HG03045 (cell line): ENCODE data around the gene FLVCR1.
"Not testable (repeated sequence)": the region's sequence is repeated elsewhere in the genome, so short reads cannot be mapped to it uniquely, and the experiment has no call there.

Experiments
- ATAC-seq: cut with Tn5 transposase; IDR thresholded peaks from one replicate; pipeline ENCODE4 v1.9.1; 2021; ENCODE audit warnings: mild to moderate bottlenecking, moderate library complexity; ENCODE audit not compliant: unreplicated experiment

The FLVCR1 gene

DNA sequence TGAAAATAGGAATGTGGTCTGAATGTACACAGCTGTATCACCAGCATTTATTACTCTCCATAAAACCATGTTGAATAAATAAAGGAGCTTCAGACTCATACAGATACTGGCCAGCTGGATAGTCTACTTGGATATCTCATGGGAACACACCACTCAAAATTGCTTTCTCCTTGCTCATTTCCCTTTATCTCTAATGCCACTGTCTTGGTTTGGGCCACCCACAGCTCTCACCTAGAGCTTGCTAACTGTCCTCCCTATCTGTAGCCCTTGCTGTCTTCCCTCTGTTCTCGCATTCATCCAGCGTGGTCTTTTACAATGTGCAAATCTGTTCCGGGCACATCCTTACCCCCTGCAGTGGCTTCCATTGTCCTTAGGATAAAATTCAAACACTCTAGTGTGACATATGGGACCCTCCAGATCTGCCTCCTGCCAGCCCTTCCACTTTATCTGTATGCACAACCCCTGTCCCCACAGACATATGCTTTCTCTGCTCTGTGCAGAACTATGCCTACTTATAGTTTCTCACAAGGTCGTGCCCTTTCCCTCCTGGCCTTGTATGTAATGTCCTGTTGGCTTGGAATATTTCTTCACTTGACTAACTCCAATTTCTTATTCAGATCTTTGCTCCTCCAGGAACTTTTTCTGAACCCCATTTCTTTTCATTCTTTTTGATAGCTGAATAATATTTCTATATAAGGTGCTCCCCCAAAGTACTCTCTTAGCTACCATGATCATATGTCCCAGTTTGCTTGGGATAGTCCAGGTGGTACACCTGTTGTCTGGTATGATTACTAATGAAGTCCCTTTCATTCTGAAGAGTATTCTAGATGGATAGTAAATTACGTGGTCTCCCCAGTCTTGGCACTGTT lies 2.9 kb downstream of the FLVCR1 start:
- no peak for ATAC-seq

DNA sequence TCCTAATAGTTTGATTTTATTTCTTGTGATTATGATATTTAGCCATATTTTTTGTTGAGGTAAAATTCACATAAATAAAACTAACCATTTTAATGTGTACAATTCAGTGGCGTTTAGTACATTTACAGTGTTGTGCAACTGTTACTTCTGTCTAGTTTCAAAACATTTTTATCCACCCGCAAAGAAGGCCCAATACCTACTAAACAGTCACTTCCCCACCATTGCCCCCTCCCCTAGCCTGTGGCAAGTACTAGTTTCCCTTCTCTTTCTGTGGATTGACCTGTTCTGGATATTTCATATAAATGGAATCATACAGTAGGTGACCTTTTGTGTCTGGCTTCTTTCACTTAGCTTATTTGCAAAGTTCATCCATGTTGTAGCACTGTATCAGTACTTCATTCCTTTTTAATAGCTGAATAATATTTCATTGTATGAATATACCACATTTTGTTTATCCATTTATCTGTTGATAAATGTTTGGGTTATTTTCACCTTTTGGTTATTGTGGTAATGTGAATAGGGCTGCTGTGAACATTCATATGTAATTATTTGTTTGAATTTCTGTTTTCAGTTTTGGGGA lies 4.1 kb downstream of the FLVCR1 start:
- ATAC-seq: no peak

DNA sequence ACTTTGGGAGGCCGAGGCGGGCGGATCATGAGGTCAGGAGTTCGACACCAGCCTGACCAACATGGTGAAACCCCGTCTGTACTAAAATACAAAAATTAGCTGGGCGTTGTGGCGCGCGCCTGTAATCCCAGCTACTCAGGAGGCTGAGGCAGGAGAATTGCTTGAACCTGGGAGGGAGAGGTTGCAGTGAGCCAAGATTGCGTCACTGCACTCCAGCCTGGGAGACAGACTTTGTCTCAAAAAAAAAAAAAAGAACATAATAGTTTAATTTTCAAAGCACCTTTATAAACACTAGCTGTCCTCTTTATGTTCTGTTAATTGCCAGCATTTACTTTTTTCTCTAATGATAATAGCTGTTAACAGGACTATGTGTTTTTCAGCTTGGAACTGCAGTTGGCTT lies 5.3 kb downstream of the FLVCR1 start:
- not testable (repeated sequence) for ATAC-seq

DNA sequence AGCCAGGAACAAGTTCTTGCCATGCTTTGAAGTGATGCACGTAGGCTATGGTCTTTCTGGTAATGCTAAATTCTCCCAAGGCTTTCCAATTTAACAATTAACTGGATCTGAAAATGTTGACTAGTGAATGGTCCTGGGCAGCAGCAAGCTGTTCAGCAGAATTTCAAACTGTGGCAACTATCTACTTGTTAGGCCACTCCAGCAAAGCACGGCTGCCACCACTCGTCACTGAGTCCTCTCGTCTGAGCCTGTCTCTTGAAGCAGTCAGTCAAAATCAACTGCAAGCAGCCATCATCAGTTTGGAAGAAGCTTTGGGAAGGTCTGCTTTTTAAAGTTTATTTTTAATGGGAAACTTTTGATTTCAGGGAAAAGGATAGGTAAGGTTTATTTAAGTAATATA lies 6.1 kb downstream of the FLVCR1 start:
- ATAC-seq: no peak

DNA sequence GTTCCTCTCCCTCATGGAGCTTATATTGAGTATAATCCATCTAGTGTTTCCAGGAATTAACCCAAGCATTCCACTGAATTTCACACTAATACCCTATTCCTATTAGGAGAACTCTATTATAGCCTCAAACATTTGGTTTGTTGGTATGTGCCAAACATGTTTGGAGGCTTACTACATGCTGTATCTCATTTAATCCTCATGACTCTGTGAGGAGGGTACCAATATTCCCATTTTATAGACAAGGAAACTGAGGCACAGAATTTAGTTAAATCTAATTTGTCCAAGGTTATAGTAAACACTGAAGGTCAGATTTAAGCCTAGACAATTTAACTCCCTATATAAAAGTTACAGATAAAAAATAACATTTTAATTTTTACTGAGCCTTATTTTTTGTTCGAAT lies 9.1 kb downstream of the FLVCR1 start:
- no peak for ATAC-seq

DNA sequence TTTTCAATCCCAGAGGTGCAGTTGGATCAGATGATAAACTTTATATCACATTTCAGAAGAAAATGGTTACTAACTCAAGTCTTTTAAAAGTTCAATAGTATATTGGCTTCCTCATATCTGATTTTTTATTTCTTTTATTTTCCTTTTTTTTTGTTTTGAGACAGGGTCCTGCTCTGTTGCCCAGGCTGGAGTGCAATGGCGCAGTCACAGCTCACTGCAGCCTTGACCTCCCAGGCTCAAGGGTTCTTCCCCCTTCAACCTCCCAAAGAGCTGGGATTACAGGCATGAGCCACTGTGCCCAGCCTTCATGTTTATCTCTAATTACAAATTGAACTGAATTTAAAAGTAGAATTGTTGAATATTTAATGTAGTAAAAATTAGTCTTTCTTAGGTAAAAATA lies 13.9 kb downstream of the FLVCR1 start:
- no peak for ATAC-seq

DNA sequence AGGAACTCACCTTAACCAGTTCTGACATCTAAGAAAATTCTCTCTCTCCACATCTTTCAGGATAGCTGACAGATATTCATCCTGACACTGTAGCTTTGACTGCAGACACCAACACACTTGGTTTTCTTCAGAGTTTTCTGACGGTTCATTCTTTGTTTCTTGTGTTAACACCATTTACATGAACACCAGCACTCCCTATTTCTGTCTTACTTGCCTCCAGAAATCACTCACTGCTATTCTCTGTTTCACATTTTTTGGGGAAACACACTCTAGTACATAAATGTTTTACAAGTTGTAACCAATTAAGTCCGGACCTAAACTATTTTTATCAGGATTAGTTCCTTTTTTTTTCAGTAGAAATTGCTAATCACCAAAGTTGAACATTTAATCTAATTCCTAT lies 15.4 kb downstream of the FLVCR1 start:
- ATAC-seq: peak; percentile 76

DNA sequence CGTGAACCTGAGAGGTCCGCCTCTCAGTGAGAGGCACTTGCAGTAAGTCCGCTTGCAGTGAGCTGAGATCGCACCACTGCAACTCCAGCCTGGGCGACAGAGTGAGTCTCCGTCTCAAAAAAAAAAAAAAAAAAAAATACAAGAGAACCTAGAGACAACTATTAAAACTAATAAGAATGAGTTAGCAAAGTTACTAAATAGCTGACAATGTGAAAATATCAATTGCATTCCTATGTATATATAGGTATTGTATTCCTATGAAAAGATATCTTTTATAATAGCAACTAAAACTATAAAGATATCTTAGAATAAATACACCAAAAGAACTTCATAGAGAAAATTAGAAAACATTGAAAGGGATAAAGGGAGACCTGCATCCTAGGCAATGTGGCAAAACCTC lies 20.3 kb downstream of the FLVCR1 start:
- no peak for ATAC-seq

DNA sequence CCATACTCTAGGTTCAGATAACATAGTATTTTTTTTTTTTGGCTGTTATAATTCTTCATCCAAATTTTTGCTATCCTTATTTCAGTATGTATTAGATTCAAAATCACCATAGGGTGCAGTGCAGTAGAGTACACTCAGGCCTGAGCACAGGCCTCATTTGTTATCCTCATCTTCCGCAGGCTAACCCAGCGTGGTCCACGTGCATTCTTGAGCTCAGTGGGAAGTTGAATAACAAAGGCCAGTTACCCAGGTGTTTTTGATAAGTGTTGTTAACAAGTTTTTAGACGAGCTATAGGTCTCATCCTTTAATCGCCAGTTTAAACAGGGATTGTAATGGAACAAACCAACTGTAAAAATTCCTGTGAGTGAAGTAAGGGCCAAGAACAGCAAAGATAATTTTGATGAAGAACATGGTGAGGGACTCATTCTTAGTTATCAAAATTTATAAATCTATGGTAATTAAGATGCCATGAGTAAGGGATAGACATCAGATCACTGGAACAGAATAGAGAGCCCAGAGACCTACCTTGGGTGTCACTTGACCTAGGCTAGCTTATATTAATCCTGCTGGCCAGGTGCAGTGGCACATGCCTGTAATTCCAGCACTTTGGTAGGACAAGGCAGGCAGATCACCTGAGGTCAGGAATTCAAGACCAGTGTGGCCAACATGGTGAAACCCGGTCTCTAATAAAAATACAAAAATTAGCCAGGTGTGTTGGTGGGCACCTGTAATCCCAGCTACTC lies 22.0 kb downstream of the FLVCR1 start:
- ATAC-seq: no peak

DNA sequence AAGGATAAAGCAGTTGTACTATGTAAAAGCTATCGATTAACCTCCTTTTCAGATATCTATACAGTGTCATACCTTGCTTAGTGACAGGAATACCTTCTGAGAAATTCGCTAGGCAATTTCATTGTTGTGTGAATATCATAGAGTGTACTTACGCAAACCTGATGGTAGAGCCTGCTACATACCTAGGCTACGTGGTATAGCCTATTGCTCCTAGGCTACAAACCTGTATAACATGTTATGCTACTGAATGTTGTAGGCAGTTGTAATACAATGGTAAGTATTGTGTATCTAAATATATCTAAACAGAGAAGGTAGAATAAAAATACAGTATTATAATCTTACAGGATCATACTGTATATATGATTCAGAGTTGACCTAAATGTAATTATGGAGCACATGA lies 26.5 kb downstream of the FLVCR1 start:
- no peak for ATAC-seq

DNA sequence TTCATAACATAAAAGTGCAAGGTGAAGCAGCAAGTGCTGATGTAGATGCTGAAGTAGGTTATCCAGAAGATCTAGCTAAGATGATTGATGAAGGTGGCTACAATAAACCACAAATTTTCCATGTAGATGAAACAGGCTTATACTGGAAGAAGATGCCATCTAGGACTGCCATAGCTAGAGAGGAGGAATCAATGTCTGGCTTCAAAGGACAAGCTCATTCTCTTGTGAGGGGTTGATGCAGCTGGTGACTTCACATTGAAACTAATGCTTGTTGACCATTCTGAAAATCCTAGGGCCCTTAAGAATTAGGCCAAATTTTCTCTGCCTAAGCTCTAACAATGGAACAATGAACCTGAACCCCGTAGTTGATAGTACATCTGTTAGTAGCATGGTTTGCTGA lies 34.0 kb downstream of the FLVCR1 start:
- ATAC-seq: no peak

DNA sequence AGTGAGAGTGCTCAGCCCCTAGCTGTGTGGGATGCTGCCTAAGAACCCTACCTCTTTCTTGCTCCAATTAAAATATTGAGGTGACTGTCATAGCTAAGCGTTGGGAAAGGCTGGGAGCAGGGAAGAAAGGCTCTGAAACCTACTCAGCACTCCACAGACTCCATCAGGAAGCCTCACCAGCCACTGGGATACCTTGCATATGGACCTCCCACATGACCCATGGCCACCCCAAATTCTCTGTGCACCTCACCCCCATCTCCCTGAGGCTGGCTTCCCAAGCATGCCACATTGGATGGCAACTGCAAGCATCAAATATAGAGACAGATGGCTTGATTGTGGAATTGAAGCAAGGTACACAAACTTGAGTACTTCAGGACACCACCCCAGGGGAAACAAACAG lies 41.8 kb downstream of the FLVCR1 start:
- ATAC-seq: no peak

DNA sequence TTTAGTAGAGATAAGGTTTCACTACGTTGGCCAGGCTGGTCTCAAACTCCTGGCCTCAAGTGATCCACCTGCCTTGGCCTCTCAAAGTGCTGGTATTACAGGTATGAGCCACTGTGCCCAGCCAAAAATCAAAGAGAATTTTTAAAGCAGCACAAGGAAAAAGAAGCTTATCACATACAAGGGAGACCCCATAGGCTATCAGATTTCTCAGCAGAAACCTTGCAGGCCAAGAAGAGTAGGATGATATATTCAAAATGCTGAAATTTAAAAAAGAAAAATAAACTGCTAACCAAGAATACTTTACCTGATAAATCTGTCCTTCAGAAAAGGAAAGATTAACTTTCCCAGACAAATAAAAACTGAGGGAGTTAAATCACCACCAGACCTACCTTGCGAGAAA lies 43.2 kb downstream of the FLVCR1 start:
- no peak for ATAC-seq

DNA sequence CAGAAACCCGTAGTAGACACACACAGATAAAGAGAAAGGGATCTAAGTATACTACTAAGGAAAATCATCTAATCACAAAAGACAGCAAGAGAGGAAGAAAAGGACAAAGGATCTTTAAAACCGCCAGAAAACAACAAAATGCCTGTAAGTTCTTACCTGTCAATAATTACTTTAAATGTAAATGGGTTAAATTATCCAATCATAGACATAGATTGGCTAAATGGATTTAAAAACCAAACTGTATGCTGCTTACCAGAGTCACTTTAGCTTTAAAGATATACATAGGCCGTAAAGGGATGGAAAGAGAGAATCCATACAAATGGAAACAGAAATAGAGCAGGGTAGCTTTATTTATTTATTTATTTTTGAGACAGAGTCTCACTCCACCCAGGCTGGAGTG lies 44.0 kb downstream of the FLVCR1 start:
- ATAC-seq: no peak

DNA sequence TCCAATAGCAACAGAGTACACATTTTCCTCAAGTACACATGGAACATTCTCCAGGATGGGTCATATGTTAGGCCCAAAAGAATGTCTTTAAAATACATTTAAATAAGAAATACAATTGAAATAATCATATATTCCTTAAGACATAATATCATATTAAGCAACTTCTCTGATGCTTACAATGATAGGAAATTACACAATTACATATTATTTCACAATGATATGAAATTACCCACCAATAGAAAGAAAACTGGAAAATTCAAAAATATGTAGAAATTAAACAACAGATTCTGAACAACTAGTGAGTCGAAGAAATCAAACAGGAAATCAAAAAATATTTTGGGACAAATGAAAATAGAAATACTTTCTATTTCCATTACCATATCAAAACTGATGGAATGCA lies 45.6 kb downstream of the FLVCR1 start:
- no peak for ATAC-seq

DNA sequence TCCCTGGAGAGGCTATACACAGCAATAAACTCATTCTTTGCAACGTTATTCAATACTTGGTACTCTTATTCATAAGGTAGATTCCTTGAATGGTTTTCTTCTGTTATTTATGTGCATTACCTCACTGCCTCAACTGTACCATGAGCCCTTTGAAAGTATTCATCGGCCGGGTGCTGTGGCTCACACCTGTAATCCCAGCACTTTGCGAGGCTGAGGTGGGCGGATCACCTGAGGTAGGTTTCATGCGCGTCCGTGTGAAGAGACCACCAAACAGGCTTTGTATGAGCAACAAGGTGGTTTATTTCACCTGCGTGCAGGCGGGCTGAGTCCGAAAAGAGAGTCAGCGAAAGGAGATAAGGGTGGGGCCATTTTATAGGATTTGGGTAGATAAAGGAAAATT lies 50.0 kb downstream of the FLVCR1 start:
- ATAC-seq: not testable (repeated sequence)

DNA sequence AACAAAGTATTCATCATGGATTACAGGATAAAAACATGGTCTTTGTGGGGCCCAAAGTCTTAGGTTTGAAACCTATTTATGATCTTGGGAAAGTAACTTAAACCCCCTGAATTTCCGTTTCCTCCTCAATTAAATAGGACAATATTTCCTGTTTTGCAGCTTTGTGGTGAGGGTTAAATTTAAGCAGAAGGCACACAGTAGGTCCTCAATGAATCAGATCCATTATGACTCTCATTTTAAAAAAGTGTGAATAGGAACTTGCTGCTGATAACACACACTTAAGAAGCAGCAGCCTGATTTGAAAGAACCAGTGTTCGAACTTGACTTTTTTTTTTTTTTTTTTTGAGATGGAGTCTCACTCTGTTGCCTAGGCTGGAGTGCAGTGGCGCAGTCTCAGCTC lies 50.9 kb downstream of the FLVCR1 start:
- ATAC-seq: no peak

DNA sequence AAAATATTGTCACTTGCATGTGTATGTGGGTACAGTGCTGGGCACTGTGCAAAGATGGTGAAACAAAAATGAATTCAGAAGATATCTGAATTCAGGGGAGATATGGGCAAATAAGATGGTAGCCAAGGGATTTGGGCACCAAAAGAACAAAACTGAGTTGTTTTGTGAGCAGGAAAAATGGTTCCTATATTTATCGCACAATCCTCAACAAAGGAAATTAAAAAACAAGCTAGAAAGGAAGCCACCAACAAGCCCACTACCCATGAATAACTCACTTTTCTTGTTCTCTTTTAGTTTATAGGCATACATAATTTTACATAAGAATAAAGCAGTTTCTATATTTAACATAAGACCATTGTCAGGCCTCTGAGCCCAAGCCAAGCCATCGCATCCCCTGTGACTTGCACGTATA lies 51.6 kb downstream of the FLVCR1 start:
- ATAC-seq: no peak

DNA sequence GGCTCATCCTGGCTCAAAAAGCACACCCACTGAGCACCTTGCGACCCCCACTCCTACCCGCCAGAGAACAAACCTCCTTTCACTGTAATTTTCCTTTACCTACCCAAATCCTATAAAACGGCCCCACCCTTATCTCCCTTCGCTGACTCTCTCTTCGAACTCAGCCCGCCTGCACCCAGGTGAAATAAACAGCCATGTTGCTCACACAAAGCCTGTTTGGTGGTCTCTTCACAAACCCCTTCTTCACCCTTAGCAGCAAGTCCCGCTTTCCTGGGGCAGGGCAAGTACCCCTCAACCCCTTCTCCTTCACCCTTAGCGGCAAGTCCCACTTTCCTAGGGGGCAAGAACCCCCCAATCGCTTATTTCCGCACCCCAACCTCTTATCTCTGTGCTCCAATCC lies 52.1 kb downstream of the FLVCR1 start:
- ATAC-seq: not testable (repeated sequence)

DNA sequence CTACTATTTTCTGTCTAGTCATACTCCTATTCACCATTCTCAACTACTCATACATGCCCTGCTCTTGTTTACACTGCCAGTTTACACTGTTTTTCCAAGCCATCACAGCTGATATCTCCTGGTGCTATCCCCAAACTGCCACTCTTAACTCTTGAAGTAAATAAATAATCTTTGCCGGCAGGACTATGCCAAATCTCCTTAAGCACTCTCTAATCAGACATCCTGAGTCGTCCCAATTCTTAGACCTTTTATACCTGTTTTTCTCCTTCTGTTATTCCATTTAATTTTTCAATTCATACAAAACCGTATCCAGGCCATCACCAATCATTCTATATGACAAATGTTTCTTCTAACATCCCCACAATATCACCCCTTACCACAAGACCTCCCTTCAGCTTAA lies 55.6 kb downstream of the FLVCR1 start:
- not testable (repeated sequence) for ATAC-seq

DNA sequence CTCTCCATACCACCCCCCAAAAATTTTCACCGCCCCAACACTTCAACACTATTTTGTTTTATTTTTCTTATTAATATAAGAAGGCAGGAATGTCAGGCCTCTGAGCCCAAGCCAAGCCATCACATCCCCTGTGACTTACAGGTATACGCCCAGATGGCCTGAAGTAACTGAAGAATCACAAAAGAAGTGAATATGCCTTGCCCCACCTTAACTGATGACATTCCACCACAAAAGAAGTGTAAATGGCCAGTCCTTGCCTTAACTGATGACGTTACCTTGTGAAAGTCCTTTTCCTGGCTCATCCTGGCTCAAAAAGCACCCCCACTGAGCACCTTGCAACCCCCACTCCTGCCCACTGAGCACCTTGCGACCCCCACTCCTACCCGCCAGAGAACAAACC lies 56.0 kb downstream of the FLVCR1 start:
- not testable (repeated sequence) for ATAC-seq

DNA sequence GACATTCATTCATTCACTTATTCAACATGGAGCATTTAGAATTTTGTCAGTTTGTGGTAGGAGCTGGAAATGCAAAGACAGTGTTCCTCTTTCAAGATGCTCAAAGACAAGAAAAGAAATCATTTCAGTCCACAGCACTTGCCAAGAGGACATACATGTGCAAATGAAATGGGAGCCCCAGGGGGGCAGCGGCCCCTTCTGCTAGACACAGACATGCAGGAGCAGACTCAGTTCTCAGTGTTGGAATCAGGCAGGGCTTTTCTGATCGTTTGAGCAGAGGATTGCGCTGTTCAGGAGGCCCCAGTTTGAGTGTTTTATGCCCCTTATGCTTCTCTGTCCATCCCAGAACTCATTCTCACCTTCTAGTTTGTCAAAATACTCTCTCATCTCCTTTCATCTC lies 56.7 kb downstream of the FLVCR1 start:
- ATAC-seq: no peak
